NCI-H2029 treated with DMSO at 0.1 percent for 48 hours (cell line): ENCODE data around the gene FOSL2.

Source experiments
- DNase-seq: peaks from one replicate; lab custom pipeline; 2025; lab: John Stamatoyannopoulos, UW

FOSL2 gene

GRCh38 chr2:28412625-28413151 lies 20.0 kb downstream of the FOSL2 start:
- no peak for DNase-seq

- DNase-seq, result peak; percentile 26
Measured at GRCh38 chr2:28413152-28413898, 20.7 kb downstream of the FOSL2 start.

- DNase-seq, result no peak
Measured at GRCh38 chr2:28413899-28414295, 21.2 kb downstream of the FOSL2 start.

GRCh38 chr2:28414583-28414982 lies 21.9 kb downstream of the FOSL2 start:
- DNase-seq, result no peak

GRCh38 chr2:28415010-28415409 lies 22.4 kb downstream of the FOSL2 start:
- no peak for DNase-seq

- DNase-seq, result no peak
Measured at GRCh38 chr2:28415715-28416114, 23.1 kb downstream of the FOSL2 start.

GRCh38 chr2:28419003-28419402 lies 26.3 kb downstream of the FOSL2 start:
- no peak for DNase-seq

GRCh38 chr2:28419443-28420270 lies 27.0 kb downstream of the FOSL2 start:
- no peak for DNase-seq

- no peak for DNase-seq
Measured at GRCh38 chr2:28420722-28421121, 28.1 kb downstream of the FOSL2 start.

- DNase-seq, result no peak
Measured at GRCh38 chr2:28422908-28423741, 30.5 kb downstream of the FOSL2 start.

- DNase-seq, result peak; percentile 65
Measured at GRCh38 chr2:28423856-28424605, 31.4 kb downstream of the FOSL2 start.

- no peak for DNase-seq
Measured at GRCh38 chr2:28424799-28425463, 32.3 kb downstream of the FOSL2 start.

GRCh38 chr2:28425464-28425835 lies 32.8 kb downstream of the FOSL2 start:
- no peak for DNase-seq

- DNase-seq, result no peak
Measured at GRCh38 chr2:28427741-28428415, 35.2 kb downstream of the FOSL2 start.

- DNase-seq, result no peak
Measured at GRCh38 chr2:28428486-28428885, 35.8 kb downstream of the FOSL2 start.

GRCh38 chr2:28429636-28430376 lies 37.1 kb downstream of the FOSL2 start:
- DNase-seq, result no peak

GRCh38 chr2:28430377-28430765 lies 37.7 kb downstream of the FOSL2 start:
- no peak for DNase-seq

- no peak for DNase-seq
Measured at GRCh38 chr2:28430788-28431418, 38.2 kb downstream of the FOSL2 start.

GRCh38 chr2:28431741-28432140 lies 39.1 kb downstream of the FOSL2 start:
- DNase-seq, result no peak
